HG02938 (cell line): ENCODE data around the gene ZMYND12.

Source experiments
- ATAC-seq: cut with Tn5 transposase; IDR thresholded peaks from one replicate; pipeline ENCODE4 v1.9.1; 2021; ENCODE audit warnings: mild to moderate bottlenecking, moderate library complexity; ENCODE audit not compliant: unreplicated experiment

Gene ZMYND12

GRCh38 chr1:42399315-42400100 lies 56.3 kb downstream of the ZMYND12 start:
- no peak for ATAC-seq

GRCh38 chr1:42392967-42393848 lies 62.6 kb downstream of the ZMYND12 start:
- ATAC-seq = no peak

- no peak for ATAC-seq
Measured at GRCh38 chr1:42392255-42392654, 63.6 kb downstream of the ZMYND12 start.

DNA sequence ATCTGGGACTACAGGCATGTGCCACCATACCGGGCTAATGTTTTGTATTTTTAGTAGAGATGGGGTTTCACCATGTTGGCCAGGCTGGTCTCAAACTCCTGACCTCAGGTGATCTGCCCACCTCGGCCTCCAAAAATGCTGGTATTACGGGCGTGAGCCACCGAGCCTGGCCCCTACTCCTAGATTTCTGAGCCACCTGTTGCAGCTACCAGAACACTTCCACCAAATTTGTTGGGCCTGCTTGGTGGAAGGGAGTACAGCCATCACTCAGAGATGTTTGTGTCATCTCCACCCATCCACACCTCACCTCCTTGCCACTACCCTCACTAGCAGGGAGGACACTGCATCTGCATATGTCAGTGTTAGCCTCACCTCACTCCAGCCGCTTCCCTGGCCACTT lies 69.8 kb downstream of the ZMYND12 start:
- no peak for ATAC-seq

GRCh38 chr1:42385283-42385682 lies 70.5 kb downstream of the ZMYND12 start:
- ATAC-seq = no peak

- no peak for ATAC-seq
Measured at GRCh38 chr1:42381280-42381673, 74.5 kb downstream of the ZMYND12 start.

- peak; percentile 67 for ATAC-seq
Measured at GRCh38 chr1:42380586-42381279, 75.1 kb downstream of the ZMYND12 start, which contains the start of gene RIMKLA. RIMKLA (plus strand) TSS chr1:42380792; CDS start chr1:42380935, 143 bp downstream.
